ENCODE measurements around the gene OBSL1.

GRCh38 chr2:219570924-219571310 is 422 bp downstream of the OBSL1 start:
- TF ChIP-seq CTCF (IDR thresholded peaks at IDR 0.05) (no peak), ZFX (IDR thresholded peaks at IDR 0.05; ENCODE audit: borderline replicate concordance) (no peak)
